IPS-18a (cell line): Measurements from ENCODE around the gene ZNF148.
A peak's percentile ranks its signal among the peaks of the same experiment; 100 is the strongest.

Experiments
- H3K27ac ChIP-seq: one replicate; pipeline ENCODE4 v1.5.1; 2013; ENCODE audit warnings: low read length
- H3K27me3 ChIP-seq: one replicate; pipeline ENCODE4 v1.6.1; 2013; ENCODE audit warnings: mild to moderate bottlenecking, low read length; ENCODE audit not compliant: control insufficient read depth, insufficient read depth
- H3K36me3 ChIP-seq: one replicate; pipeline ENCODE4 v1.6.1; 2013; ENCODE audit warnings: low read depth, low read length; ENCODE audit not compliant: control insufficient read depth
- H3K4me1 ChIP-seq: one replicate; pipeline ENCODE4 v1.6.1; 2013; ENCODE audit warnings: low read depth, low read length; ENCODE audit not compliant: control insufficient read depth
- H3K4me3 ChIP-seq: one replicate; pipeline ENCODE4 v1.5.1; 2013; ENCODE audit warnings: low read length
- H3K9ac ChIP-seq: one replicate; pipeline ENCODE4 v1.6.1; 2013; ENCODE audit warnings: mild to moderate bottlenecking, low read length, moderate library complexity
- H3K9me3 ChIP-seq: one replicate; pipeline ENCODE4 v1.6.1; 2013; ENCODE audit warnings: low read depth, low read length; ENCODE audit not compliant: control insufficient read depth

The ZNF148 gene

DNA sequence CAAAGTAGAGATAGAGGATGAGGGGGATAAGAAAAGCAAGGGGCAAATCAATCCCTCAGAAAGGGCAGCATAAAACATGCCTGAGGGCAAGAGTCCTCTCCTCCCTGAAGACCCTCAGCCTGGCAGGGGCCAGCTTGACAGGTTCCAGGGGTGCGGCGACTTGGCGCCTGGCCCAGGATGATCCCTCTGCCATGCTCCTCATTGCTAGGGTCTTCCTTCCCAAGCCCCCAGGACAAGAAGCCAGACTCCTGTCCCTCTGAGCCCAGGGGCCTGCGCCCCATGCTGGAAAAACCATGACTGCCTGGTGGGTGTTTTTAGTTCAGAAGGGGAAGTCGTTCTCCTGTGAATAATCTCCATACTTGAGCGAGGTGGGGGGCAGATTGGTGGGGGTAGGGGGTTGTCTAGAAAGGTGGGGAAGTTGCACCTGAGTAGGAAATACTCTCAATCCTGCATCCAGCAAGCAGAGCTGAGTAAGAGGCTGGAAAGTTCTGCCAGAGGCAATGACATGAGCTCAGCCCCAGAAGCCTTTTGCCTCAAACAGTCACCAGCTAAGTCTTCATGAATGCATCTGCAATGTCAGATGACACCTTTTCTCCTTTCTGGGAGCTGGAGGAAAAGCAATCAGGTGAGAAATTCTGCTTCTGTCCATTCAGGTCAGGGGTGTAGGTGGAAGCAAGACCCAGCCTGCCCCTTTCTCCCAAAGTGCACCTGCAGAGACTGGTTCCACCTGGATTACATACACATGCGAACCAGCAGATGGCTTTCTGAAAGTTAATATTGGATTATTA, 180.9 kb downstream of the ZNF148 start:
- Histone ChIP-seq H3K9me3 (no peaks in the 10 kb centered on the region), H3K4me3 (no peak overlapping the region), H3K36me3 (no peaks in the 10 kb centered on the region), H3K4me1 (peaks cover 26% of the 10 kb centered on the region), H3K27me3 (no peaks in the 10 kb centered on the region), H3K9ac (no peak overlapping the region), H3K27ac (no peak overlapping the region)

DNA sequence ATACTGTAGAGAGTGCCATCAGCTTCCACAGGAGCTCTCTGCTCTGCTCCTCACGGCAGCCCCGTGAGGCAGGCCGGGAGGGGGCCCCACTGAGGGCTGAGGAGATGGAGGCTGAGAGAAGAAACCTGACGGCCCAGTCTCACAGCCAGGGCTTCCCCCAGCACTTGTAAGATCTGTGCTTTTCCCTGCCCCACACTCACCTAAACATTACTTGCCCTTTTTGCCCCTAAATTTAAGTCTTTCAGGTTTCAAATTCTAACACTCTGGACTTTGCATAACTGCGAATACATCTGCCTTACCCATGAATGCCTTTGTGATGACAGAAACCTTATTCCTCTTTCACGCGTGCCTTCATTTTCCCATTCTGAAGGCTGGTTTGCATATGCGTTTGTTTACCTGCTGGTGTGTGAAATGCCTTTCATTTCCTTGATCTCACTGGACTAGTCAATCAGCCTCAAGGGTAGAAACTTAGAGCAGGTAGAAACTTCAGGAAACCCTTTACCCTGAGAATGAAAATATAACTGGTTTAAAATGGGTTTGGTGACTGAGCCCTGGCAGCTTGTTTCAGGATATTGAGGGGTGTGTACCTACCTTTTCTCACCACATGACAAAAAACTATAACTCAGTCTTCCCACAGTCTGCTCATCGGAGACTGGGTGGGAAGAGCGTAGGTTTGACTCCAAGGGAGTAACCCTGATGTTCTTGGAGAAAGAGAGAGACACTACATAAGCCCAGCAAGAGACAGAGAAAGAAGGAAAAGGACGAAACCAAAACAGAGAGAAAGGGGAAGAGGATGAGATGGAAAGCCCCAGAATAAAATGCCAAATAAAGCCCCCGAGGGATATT, 182.7 kb downstream of the ZNF148 start:
- no peak overlapping the region for H3K9ac ChIP-seq
- H3K9me3 ChIP-seq: no peaks in the 10 kb centered on the region
- no peaks in the 10 kb centered on the region for H3K27me3 ChIP-seq
- peaks cover 33% of the 10 kb centered on the region for H3K4me1 ChIP-seq
- peaks cover 9% of the 10 kb centered on the region for H3K36me3 ChIP-seq
- H3K4me3 ChIP-seq: no peak overlapping the region
- peak overlapping the region; percentile 15 for H3K27ac ChIP-seq

DNA sequence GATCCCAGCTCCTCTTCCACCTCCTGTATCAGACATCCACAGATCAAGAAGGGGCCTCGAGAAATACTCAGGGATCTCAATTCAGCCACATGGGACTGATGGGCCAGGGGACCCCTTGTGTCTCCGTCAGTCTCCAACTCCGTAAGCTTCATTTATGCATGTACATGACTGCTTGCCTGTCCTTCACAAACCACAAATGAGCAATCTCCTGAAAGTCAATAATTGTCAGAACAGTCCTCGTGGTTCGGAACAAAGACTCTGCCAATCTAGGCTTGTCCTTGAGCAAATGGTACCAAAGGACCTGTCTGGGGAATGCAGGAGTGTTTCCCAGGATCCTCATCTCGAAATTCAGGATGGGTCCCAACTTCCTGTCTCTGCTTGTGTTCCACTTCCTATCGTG, 183.4 kb downstream of the ZNF148 start:
- Histone ChIP-seq H3K4me1 (peaks cover 37% of the 10 kb centered on the region), H3K27me3 (no peaks in the 10 kb centered on the region), H3K36me3 (peaks cover 9% of the 10 kb centered on the region), H3K4me3 (no peak overlapping the region), H3K27ac (no peak overlapping the region), H3K9ac (no peak overlapping the region), H3K9me3 (no peaks in the 10 kb centered on the region)

DNA sequence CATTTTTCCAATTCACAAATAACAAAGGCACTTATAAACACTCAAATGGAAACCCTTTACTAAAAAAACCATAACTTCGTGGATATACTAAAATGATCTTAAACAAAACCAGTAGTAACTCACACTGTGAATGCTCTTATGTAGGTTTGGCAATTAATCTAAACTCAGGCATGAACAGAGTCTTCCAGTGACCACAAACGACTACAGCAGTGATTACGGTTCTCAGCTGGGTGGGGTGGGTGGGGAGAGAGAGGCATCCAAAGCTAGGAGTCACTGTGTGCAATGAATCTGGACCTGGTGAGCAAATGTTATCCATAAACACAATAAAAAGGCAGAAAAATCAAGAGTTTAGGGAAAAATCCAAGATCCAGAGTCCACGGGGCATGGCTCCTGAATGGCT, 183.9 kb downstream of the ZNF148 start:
- Histone ChIP-seq H3K4me1 (peaks cover 40% of the 10 kb centered on the region), H3K27me3 (no peaks in the 10 kb centered on the region), H3K4me3 (no peak overlapping the region), H3K9me3 (no peaks in the 10 kb centered on the region), H3K36me3 (peaks cover 9% of the 10 kb centered on the region), H3K27ac (no peak overlapping the region), H3K9ac (no peak overlapping the region)

DNA sequence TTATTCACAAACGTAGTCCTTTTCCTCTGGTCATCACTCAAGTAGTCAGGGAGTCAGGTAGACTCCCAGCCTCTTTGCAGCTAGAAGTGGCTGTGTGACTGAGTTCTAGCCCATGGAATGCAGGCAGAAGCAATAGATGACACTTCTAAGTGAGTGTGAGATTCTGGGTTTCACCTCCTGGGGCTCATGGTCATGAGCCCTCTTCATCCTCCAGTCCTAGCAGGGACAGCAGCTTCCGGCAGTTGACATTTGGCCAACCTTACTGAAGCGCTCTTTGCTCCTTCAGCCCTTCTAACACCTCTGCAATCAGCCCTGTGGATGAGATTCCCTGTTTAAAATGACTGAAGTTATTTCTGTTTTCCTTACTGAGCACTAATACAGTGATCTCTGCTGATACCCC, 184.3 kb downstream of the ZNF148 start:
- Histone ChIP-seq H3K4me3 (no peak overlapping the region), H3K36me3 (peaks cover 9% of the 10 kb centered on the region), H3K27me3 (no peaks in the 10 kb centered on the region), H3K9me3 (no peaks in the 10 kb centered on the region), H3K9ac (no peak overlapping the region), H3K27ac (no peak overlapping the region), H3K4me1 (peaks cover 41% of the 10 kb centered on the region)

DNA sequence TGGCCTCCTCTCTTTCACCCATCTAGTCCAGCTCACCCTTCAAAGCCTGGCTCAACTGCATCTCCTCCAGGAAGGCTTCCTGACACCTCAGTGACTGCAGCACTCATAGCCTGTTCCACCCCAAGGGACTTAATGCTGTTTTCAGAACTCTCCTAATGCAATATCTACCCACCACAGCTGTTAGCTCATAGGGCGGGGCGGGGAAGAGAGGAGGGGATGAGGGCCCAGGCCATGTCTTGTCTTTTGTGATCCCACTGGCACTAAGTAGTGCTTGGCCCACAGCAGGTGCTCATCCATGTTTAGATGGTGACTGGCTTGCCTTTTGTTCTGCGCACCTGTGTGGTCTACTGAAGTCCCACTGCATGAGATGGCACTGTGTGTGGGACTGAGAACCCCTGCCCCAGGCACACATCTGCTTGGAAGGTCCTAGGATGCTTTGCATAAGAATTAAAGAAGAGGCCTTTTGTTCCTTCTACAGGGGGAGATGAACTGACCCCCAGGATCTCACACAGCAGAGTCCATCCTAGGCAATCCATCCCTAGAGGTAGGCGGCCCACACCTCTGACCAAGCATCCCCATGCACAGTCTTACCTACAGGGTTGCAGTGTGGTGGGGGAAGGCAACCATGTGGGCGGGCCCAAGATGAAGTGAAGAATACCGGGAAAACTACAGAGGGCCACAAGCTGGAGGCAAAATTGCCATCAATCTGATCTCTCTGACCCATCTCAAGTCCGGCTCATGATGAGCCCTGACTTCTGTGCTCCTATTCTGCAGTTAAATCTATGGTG, 185.6 kb downstream of the ZNF148 start:
- Histone ChIP-seq H3K9ac (no peak overlapping the region), H3K9me3 (no peaks in the 10 kb centered on the region), H3K27me3 (no peaks in the 10 kb centered on the region), H3K4me1 (peaks cover 33% of the 10 kb centered on the region), H3K4me3 (no peak overlapping the region), H3K27ac (no peak overlapping the region), H3K36me3 (peaks cover 9% of the 10 kb centered on the region)

DNA sequence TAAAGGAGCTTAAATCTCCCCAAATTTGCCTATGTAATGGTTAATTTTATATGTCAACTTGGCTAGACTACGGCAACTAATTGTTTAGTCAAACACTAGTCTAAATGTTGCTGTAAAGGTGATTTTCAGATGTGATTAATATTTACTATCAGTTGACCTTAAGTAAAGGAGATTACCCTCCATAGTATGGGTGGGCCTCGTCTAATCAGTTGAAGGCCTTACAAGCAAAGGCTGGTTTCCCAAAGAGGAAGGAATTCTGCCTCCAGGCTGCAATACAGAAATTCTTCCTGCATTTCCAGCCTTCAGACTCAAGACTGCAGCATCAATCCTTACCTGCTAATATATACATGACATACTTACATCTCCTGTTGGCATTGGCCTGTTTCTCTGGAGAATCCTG, 186.2 kb downstream of the ZNF148 start:
- H3K36me3 ChIP-seq: peaks cover 9% of the 10 kb centered on the region
- H3K27ac ChIP-seq: no peak overlapping the region
- H3K4me3 ChIP-seq: no peak overlapping the region
- no peak overlapping the region for H3K9ac ChIP-seq
- H3K4me1 ChIP-seq: peaks cover 27% of the 10 kb centered on the region
- no peaks in the 10 kb centered on the region for H3K27me3 ChIP-seq
- no peaks in the 10 kb centered on the region for H3K9me3 ChIP-seq

DNA sequence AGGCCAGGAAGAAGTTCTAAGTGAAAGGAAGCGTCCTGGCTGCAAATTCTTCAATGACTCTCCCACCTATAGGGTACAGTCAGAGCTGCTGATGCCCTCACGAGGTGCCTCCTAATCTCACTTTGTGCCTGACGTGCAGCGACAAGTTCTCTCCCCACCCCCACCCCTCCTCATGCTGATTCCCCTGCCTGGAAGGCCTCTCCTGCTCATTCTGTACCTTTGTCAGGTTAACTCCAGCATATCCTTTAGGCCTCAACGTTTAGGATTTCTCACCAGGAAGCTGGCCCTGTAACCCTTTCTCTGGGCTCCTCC, 187.6 kb downstream of the ZNF148 start:
- no peaks in the 10 kb centered on the region for H3K27me3 ChIP-seq
- no peak overlapping the region for H3K9ac ChIP-seq
- no peak overlapping the region for H3K4me3 ChIP-seq
- no peaks in the 10 kb centered on the region for H3K9me3 ChIP-seq
- H3K36me3 ChIP-seq: peaks cover 9% of the 10 kb centered on the region
- peaks cover 31% of the 10 kb centered on the region for H3K4me1 ChIP-seq
- H3K27ac ChIP-seq: no peak overlapping the region

DNA sequence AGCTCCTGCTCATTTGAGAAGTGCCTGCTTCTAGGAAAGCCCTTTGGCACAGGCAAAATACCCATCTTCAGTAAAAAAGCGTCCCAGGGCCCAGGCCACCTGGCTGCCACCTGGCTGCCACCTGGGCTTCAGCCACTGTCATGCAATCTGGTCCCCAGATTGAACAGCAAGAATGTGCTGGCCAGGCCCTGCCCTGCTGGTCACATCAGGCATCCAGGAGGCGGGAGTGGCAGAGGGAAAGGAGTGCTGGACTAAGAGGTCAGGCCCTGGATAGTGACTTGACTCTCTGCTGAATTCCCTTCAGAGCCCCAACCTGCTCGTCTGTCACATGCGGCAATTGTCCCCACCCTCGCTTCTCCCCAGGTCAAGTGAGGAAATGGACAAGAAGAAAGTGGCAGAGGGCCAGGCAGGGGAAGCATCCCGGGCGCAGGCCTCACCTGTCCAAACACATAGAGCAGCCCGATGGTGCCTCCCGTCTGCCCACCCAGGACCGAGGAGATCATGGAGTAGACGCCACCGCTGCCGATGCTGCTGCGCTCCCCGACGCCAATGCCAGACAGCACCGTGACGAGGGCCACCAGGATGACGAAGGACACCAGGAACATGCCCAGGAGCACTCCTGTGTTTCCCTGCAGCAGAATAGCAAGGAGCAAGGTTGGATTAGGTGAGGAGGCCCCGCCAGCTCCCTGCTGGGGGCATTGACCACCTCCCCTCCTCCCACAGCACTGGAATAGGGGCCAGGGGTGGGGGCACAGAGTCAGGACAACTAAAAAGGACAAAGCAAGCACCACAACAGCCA, 188.1 kb downstream of the ZNF148 start:
- H3K27me3 ChIP-seq: no peaks in the 10 kb centered on the region
- H3K4me3 ChIP-seq: no peak overlapping the region
- H3K9me3 ChIP-seq: no peaks in the 10 kb centered on the region
- H3K4me1 ChIP-seq: peaks cover 25% of the 10 kb centered on the region
- no peak overlapping the region for H3K9ac ChIP-seq
- no peak overlapping the region for H3K27ac ChIP-seq
- peaks cover 9% of the 10 kb centered on the region for H3K36me3 ChIP-seq

DNA sequence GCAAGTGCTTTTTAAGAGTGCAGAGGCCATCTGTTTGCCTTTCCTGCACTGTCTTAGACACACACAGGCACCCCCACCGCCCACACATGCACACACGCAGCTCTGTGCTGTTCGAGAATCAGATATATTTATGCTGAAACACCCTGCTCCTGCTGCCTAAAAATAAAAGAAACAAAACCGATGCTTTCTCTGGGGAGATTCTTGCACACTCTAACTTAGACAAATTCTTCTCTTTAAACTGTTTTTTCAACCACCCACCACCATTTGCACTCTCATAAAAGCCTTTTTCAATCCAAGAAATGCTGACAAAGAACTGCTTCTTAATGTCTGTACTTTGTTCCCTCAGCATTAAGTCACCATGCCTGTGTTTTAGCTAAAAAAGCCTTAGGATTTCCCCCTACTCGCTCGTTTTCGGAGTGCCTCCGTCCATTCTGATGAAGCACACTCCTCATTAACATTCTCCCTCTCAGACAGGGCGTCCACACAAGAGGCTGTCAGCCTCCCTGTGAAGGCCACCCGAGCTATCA, 188.8 kb downstream of the ZNF148 start:
- no peak overlapping the region for H3K9ac ChIP-seq
- H3K36me3 ChIP-seq: peaks cover 9% of the 10 kb centered on the region
- H3K4me3 ChIP-seq: no peak overlapping the region
- H3K9me3 ChIP-seq: no peaks in the 10 kb centered on the region
- peaks cover 22% of the 10 kb centered on the region for H3K4me1 ChIP-seq
- no peak overlapping the region for H3K27ac ChIP-seq
- H3K27me3 ChIP-seq: no peaks in the 10 kb centered on the region

DNA sequence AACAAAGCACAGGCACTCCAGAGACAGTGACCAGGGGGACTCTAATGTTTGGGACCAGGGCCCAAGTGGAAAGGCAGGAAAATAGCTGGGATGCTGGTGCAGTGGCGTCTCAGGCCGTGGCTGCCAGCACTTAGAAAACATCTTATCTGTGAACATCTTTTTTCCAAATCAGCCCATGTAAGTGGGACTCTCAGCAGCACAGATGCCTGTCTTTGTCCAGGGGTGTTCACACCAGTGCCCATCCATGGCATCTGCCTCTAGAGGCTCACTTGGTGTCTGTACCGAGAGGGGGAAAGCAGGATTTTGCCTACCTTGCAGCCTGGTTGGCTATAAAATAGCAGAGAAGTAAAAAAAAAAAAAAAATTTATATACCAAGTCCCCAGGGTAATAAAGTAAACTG, 189.3 kb downstream of the ZNF148 start:
- Histone ChIP-seq H3K4me3 (no peak overlapping the region), H3K27me3 (no peaks in the 10 kb centered on the region), H3K36me3 (peaks cover 9% of the 10 kb centered on the region), H3K27ac (no peak overlapping the region), H3K9ac (no peak overlapping the region), H3K9me3 (no peaks in the 10 kb centered on the region), H3K4me1 (peaks cover 22% of the 10 kb centered on the region)
